ENCODE results near the gene CATSPERB. TPM values are rescaled to one million over a fixed set of nuclear protein-coding genes. Genes with fewer than 3 reads are reported as not detected.

CATSPERB gene
- total and polyA plus RNA-seq, 9 of the 15 experiments (the other 6 are each of a cell fraction or from before 2014, with no cell fraction given), result 0.05 to 1.4 (median 0.89) TPM

GRCh38 chr14:91649930-91650329 is 82.0 kb downstream of the CATSPERB start:
- ATAC-seq (no peak), FAIRE-seq (no peak), DNase-seq (ENCODE audit: extremely low read depth in 1 of 4, low spot score in 3 of 4) (peak in 2 of 4 experiments; percentile 12)
- H3K4me3 ChIP-seq, result no peak overlapping the region
- ChIA-PET CTCF (ENCODE audit: low intra/inter-chr PET ratio) (interaction anchor here (1.4 kb wide), 1 partner anchor 262 kb away, joined by 9 read pairs; no protein-coding TSS in a partner anchor), POLR2A (no interaction called here)
- no peak overlapping the region for H3K27ac ChIP-seq (ENCODE audit: extremely low read depth, low read depth, low read length)
- no peaks in the 10 kb centered on the region for H3K9me1 ChIP-seq (ENCODE audit: control insufficient read depth, insufficient read depth, low read length)
- H4K20me1 ChIP-seq (replicated peaks; ENCODE audit: control insufficient read depth, insufficient read depth, low read length), result no peaks in the 10 kb centered on the region
- H3K9me3 ChIP-seq (replicated peaks; ENCODE audit: control insufficient read depth, insufficient read depth, low read depth, low read length), result no peaks in the 10 kb centered on the region
- H3K4me1 ChIP-seq (replicated peaks in 1 of 2; ENCODE audit: control insufficient read depth in 2 of 2, insufficient read depth in 2 of 2, low read length in 2 of 2), result no peaks in the 10 kb centered on the region
- H3K36me3 ChIP-seq (ENCODE audit: control insufficient read depth, insufficient read depth, low read length), result no peaks in the 10 kb centered on the region
- intact Hi-C loops (cut with micrococcal nuclease), result loop anchor here (2.0 to 10.0 kb wide), 2 partner anchors 209 to 245 kb away; no protein-coding TSS in a partner anchor
- in situ Hi-C loops (cut with MboI), result no loop called here
- WGBS (ENCODE audit: insufficient coverage, low coverage, missing lambda C conversion rate), result 5% methylated on average over 2 of the region's 2 CpGs
- H3K79me2 ChIP-seq (ENCODE audit: control insufficient read depth, insufficient read depth, low read length), result no peaks in the 10 kb centered on the region
- no peak overlapping the region for H2AFZ ChIP-seq (ENCODE audit: low read depth, low read length)
- H3K27me3 ChIP-seq (ENCODE audit: control insufficient read depth in 2 of 2, insufficient read depth in 2 of 2, low read length in 2 of 2), result no peaks in the 10 kb centered on the region
- H3K4me2 ChIP-seq (ENCODE audit: insufficient read depth, low read length), result no peak overlapping the region
- no TSS peak for BruUV-seq (replicated peaks)
- H3K9ac ChIP-seq (ENCODE audit: insufficient read depth in 1 of 2, low read depth in 2 of 2, low read length in 2 of 2), result no peak overlapping the region
- TF ChIP-seq RBM34 (IDR thresholded peaks at IDR 0.05; ENCODE audit: borderline replicate concordance, insufficient read depth, low read length), result no peak
- no peak for TF ChIP-seq E2F6 (IDR thresholded peaks at IDR 0.05; ENCODE audit: borderline replicate concordance in 1 of 2, extremely low read depth in 1 of 2, insufficient read depth in 1 of 2, insufficient read length in 1 of 2, low read depth in 1 of 2, low read length in 1 of 2, poor library complexity in 1 of 2, severe bottlenecking in 1 of 2)
- TF ChIP-seq ARHGAP35 (IDR thresholded peaks at IDR 0.05; ENCODE audit: partially characterized antibody), result no peak
- no peak for TF ChIP-seq TRIM24 (IDR thresholded peaks at IDR 0.05)
- TF ChIP-seq RAD21 (CRISPR knock-in tag; conservative IDR thresholded peaks at IDR 0.05 in 1 of 2, IDR thresholded peaks at IDR 0.05 in 1 of 2), result peak; percentile 49 to 70
- 0 out of 2 replicates have a peak, but pooled peaks have one; percentile 19 for TF ChIP-seq SMC3 (conservative IDR thresholded peaks at IDR 0.05; ENCODE audit: insufficient read depth, low read depth, low read length)
- no peak for TF ChIP-seq FOXA1 (IDR thresholded peaks at IDR 0.05; ENCODE audit: borderline replicate concordance)
- TF ChIP-seq RBM25 (IDR thresholded peaks at IDR 0.05; ENCODE audit: low read depth, low read length, severe bottlenecking), result no peak
- TF ChIP-seq MCM7 (IDR thresholded peaks at IDR 0.05), result no peak
- peak in 2 of 3 experiments; percentile 34 to 55; a peak in 3 of 6 replicates for TF ChIP-seq CTCF (IDR thresholded peaks at IDR 0.05 in 2 of 3, conservative IDR thresholded peaks at IDR 0.05 in 1 of 3; ENCODE audit: insufficient read depth in 2 of 3, low read depth in 1 of 3, low read length in 3 of 3)
- no peak for TF ChIP-seq RCOR1 (IDR thresholded peaks at IDR 0.05; ENCODE audit: borderline replicate concordance in 1 of 2, low read depth in 2 of 2, low read length in 2 of 2)
